HepG2 (cell line): Measurements from ENCODE around the gene ZNF829. TPM values are rescaled to one million over a fixed set of nuclear protein-coding genes. Genes with fewer than 3 reads are reported as not detected.

Experiments
- polyA plus RNA-seq, 8 experiments: library from polyadenylated mRNA; depleted of rRNA in 3 of 8; stranded (reverse) in 7 of 8; unstranded in 1 of 8; fragments of >200 nt; fragmentation: Illumina TruSeq in 4 of 8; extraction: Trizol in 4 of 8; gene quantifications; 2 replicates each; pipeline versions ENCODE4 v1.2.1 to v1.2.3, GENCODE V29; 2011 to 2016; ENCODE audit warnings: low read depth in 4 of 8, missing spikeins in 1 of 8, mixed read lengths in 1 of 8; ENCODE audit not compliant: insufficient read depth in 1 of 8
- small RNA-seq, 3 experiments: library from RNA; depleted of rRNA; stranded (forward); fragments of <200 nt; gene quantifications; one replicate each; pipeline ENCODE3, GENCODE V24; 2012; ENCODE audit warnings: low read depth in 2 of 3, low replicate concordance in 1 of 3; ENCODE audit not compliant: insufficient read length in 3 of 3, insufficient read depth in 2 of 3
- total RNA-seq, 5 experiments: library from RNA; depleted of rRNA; stranded (reverse); fragments of >200 nt; fragmentation: Illumina TruSeq; extraction: Trizol; gene quantifications; 2 replicates each; pipeline ENCODE4 v1.2.3, GENCODE V29; 2016; ENCODE audit warnings: low read depth in 1 of 5

Gene ZNF829
- total and polyA plus RNA-seq, 2 of the 13 experiments (the other 11 are each of a cell fraction or from before 2014, with no cell fraction given), result 0.15 to 0.86 TPM

Small RNA genes within 50 kb of the gene (small RNA-seq; reads per million reads assigned to genes)
- gene RF00019, result 0 reads per million in 3 experiments

Other genes with a start within 250 kb of the ZNF829 start
- 2.4 and 3.2 TPM in 2 replicates for gene ZNF461, start 249.5 kb downstream of the ZNF829 start, total RNA-seq (2016; rRNA removed; fragmentation: Illumina TruSeq; extraction: Trizol)
- 1.6 and 1.7 TPM in 2 replicates for gene ZNF461, start 249.5 kb downstream of the ZNF829 start, polyA plus RNA-seq (2011; rRNA removed)
- gene ZNF567, start 228.7 kb downstream of the ZNF829 start, total RNA-seq (2016; rRNA removed; fragmentation: Illumina TruSeq; extraction: Trizol), result 6.8 and 9.3 TPM in 2 replicates
- 3.1 and 3.4 TPM in 2 replicates for gene ZNF567, start 228.7 kb downstream of the ZNF829 start, polyA plus RNA-seq (2011; rRNA removed)
- 6.6 and 11.4 TPM in 2 replicates for gene ZNF850, start 143.5 kb downstream of the ZNF829 start, total RNA-seq (2016; rRNA removed; fragmentation: Illumina TruSeq; extraction: Trizol)
- gene ZNF850, start 143.5 kb downstream of the ZNF829 start, polyA plus RNA-seq (2011; rRNA removed), result 0.78 and 0.81 TPM in 2 replicates
- gene ZNF790, start 77.9 kb downstream of the ZNF829 start, total RNA-seq (2016; rRNA removed; fragmentation: Illumina TruSeq; extraction: Trizol), result 5.3 and 8.5 TPM in 2 replicates
- 1.3 and 1.4 TPM in 2 replicates for gene ZNF790, start 77.9 kb downstream of the ZNF829 start, polyA plus RNA-seq (2011; rRNA removed)
- 2.9 and 3.0 TPM in 2 replicates for gene ZNF345, start 65.4 kb downstream of the ZNF829 start, total RNA-seq (2016; rRNA removed; fragmentation: Illumina TruSeq; extraction: Trizol)
- 2.6 TPM in 2 replicates for gene ZNF345, start 65.4 kb downstream of the ZNF829 start, polyA plus RNA-seq (2011; rRNA removed)
- 1.00 and 1.9 TPM in 2 replicates for gene ZNF568, start within 50 bp of the ZNF829 start, total RNA-seq (2016; rRNA removed; fragmentation: Illumina TruSeq; extraction: Trizol)
- gene ZNF568, start within 50 bp of the ZNF829 start, polyA plus RNA-seq (2011; rRNA removed), result 0.15 and 0.22 TPM in 2 replicates
- gene ZNF420, start 162.1 kb upstream of the ZNF829 start, total RNA-seq (2016; rRNA removed; fragmentation: Illumina TruSeq; extraction: Trizol), result 6.6 and 11.1 TPM in 2 replicates
- gene ZNF420, start 162.1 kb upstream of the ZNF829 start, polyA plus RNA-seq (2011; rRNA removed), result 1.4 and 2.5 TPM in 2 replicates